MG63 (cell line): ENCODE measurements around the gene ZDHHC7. TPM values are rescaled to one million over a fixed set of nuclear protein-coding genes. Genes with fewer than 3 reads are reported as not detected.
"Not testable (repeated sequence)": the region's sequence is repeated elsewhere in the genome, so short reads cannot be mapped to it uniquely, and the experiment has no call there.

ENCODE experiments used
- DNase-seq: peaks from one replicate; pipeline ENCODE4 v3.0.0-alpha.2; 2020
- H3K27me3 ChIP-seq: fragments of 250-450 bp; sonication (Bioruptor Pico); 2 replicates; pipeline ENCODE4 v1.5.1; 2020; ENCODE audit warnings: mild to moderate bottlenecking, moderate library complexity
- H3K36me3 ChIP-seq: fragments of 250-450 bp; sonication (Bioruptor Pico); 2 replicates; pipeline ENCODE4 v1.5.1; 2020; ENCODE audit warnings: mild to moderate bottlenecking, moderate library complexity
- H3K4me3 ChIP-seq: fragments of 250-450 bp; sonication (Bioruptor Pico); 2 replicates; pipeline ENCODE4 v1.5.1; 2020; ENCODE audit warnings: mild to moderate bottlenecking, moderate library complexity
- H3K9me3 ChIP-seq: fragments of 250-450 bp; sonication (Bioruptor Pico); 2 replicates; pipeline ENCODE4 v1.5.1; 2020; ENCODE audit warnings: mild to moderate bottlenecking, moderate library complexity
- total RNA-seq: library from RNA; depleted of rRNA; stranded (reverse); fragments of >200 nt; shearing (Covaris generic); gene quantifications from 2 replicates; pipeline ENCODE4 v1.2.3, GENCODE V29; 2014; ENCODE audit warnings: low replicate concordance; rRNA removed

ZDHHC7 gene
- 27.6 and 32.5 TPM in 2 replicates for total RNA-seq

- no peaks in the 10 kb centered on the region for H3K9me3 ChIP-seq
Measured at GRCh38 chr16:85010931-85011845, at the start of gene ZDHHC7. Gene ZDHHC7, minus strand, starts transcription at chr16:85011535. Its CDS starts 20,917 bp downstream, at chr16:84990618.

GRCh38 chr16:85058909-85059308 lies 47.6 kb upstream of the ZDHHC7 start:
- H3K4me3 ChIP-seq: no peak overlapping the region
- H3K36me3 ChIP-seq: no peaks in the 10 kb centered on the region
- no peaks in the 10 kb centered on the region for H3K27me3 ChIP-seq
- no peaks in the 10 kb centered on the region for H3K9me3 ChIP-seq
- no peak for DNase-seq

More at GRCh38 chr16:85010931-85011845, at the start of gene ZDHHC7:
- DNase-seq: peak; percentile 76
- H3K27me3 ChIP-seq: no peaks in the 10 kb centered on the region
- H3K36me3 ChIP-seq: no peaks in the 10 kb centered on the region
- peak within 1 kb of the TSS; percentile 81 for H3K4me3 ChIP-seq

- DNase-seq: no peak
- no peaks in the 10 kb centered on the region for H3K27me3 ChIP-seq
- H3K36me3 ChIP-seq: no peaks in the 10 kb centered on the region
- no peaks in the 10 kb centered on the region for H3K9me3 ChIP-seq
- no peak overlapping the region for H3K4me3 ChIP-seq
Measured at GRCh38 chr16:85057948-85058347, 46.6 kb upstream of the ZDHHC7 start.

GRCh38 chr16:85057212-85057889 lies 46.0 kb upstream of the ZDHHC7 start:
- Histone ChIP-seq H3K36me3 (no peaks in the 10 kb centered on the region), H3K9me3 (no peaks in the 10 kb centered on the region), H3K27me3 (no peaks in the 10 kb centered on the region), H3K4me3 (no peak overlapping the region)
- no peak for DNase-seq

- DNase-seq: no peak
- no peaks in the 10 kb centered on the region for H3K9me3 ChIP-seq
- H3K27me3 ChIP-seq: no peaks in the 10 kb centered on the region
- H3K36me3 ChIP-seq: no peaks in the 10 kb centered on the region
- H3K4me3 ChIP-seq: no peak overlapping the region
Measured at GRCh38 chr16:85056211-85056748, 44.9 kb upstream of the ZDHHC7 start.

GRCh38 chr16:85055493-85056210 lies 44.3 kb upstream of the ZDHHC7 start:
- no peak for DNase-seq
- Histone ChIP-seq H3K36me3 (no peaks in the 10 kb centered on the region), H3K27me3 (no peaks in the 10 kb centered on the region), H3K9me3 (no peaks in the 10 kb centered on the region), H3K4me3 (0 out of 2 replicates have a peak overlapping the region, but pooled peaks have one; percentile 7)

GRCh38 chr16:85054948-85055492 lies 43.7 kb upstream of the ZDHHC7 start:
- Histone ChIP-seq H3K36me3 (no peaks in the 10 kb centered on the region), H3K9me3 (no peaks in the 10 kb centered on the region), H3K27me3 (no peaks in the 10 kb centered on the region), H3K4me3 (0 out of 2 replicates have a peak overlapping the region, but pooled peaks have one; percentile 7)
- DNase-seq: no peak

- not testable (repeated sequence) for H3K27me3 ChIP-seq, H3K9me3 ChIP-seq, DNase-seq, H3K4me3 ChIP-seq, H3K36me3 ChIP-seq
Measured at GRCh38 chr16:85054321-85054720, 43.0 kb upstream of the ZDHHC7 start.

- H3K27me3 ChIP-seq: no peaks in the 10 kb centered on the region
- H3K9me3 ChIP-seq: no peaks in the 10 kb centered on the region
- H3K4me3 ChIP-seq: no peak overlapping the region
- no peak for DNase-seq
- H3K36me3 ChIP-seq: no peaks in the 10 kb centered on the region
Measured at GRCh38 chr16:85052536-85052935, 41.2 kb upstream of the ZDHHC7 start.

- Histone ChIP-seq H3K4me3 (no peak overlapping the region), H3K27me3 (no peaks in the 10 kb centered on the region), H3K36me3 (no peaks in the 10 kb centered on the region), H3K9me3 (no peaks in the 10 kb centered on the region)
- no peak for DNase-seq
Measured at GRCh38 chr16:85051683-85052082, 40.3 kb upstream of the ZDHHC7 start.

GRCh38 chr16:85051067-85051581 lies 39.8 kb upstream of the ZDHHC7 start:
- H3K9me3 ChIP-seq: no peaks in the 10 kb centered on the region
- H3K36me3 ChIP-seq: no peaks in the 10 kb centered on the region
- no peak overlapping the region for H3K4me3 ChIP-seq
- no peak for DNase-seq
- H3K27me3 ChIP-seq: no peaks in the 10 kb centered on the region

GRCh38 chr16:85049706-85050305 lies 38.5 kb upstream of the ZDHHC7 start:
- no peaks in the 10 kb centered on the region for H3K27me3 ChIP-seq
- H3K9me3 ChIP-seq: no peaks in the 10 kb centered on the region
- DNase-seq: no peak
- H3K4me3 ChIP-seq: no peak overlapping the region
- no peaks in the 10 kb centered on the region for H3K36me3 ChIP-seq

- Histone ChIP-seq H3K9me3 (no peaks in the 10 kb centered on the region), H3K36me3 (no peaks in the 10 kb centered on the region), H3K27me3 (no peaks in the 10 kb centered on the region), H3K4me3 (no peak overlapping the region)
- no peak for DNase-seq
Measured at GRCh38 chr16:85048921-85049562, 37.7 kb upstream of the ZDHHC7 start.

- no peaks in the 10 kb centered on the region for H3K27me3 ChIP-seq
- DNase-seq: no peak
- H3K9me3 ChIP-seq: no peaks in the 10 kb centered on the region
- H3K36me3 ChIP-seq: no peaks in the 10 kb centered on the region
- no peak overlapping the region for H3K4me3 ChIP-seq
Measured at GRCh38 chr16:85047867-85048455, 36.6 kb upstream of the ZDHHC7 start.
